BE2C (cell line): Measurements from ENCODE around the gene IGFBP7.

Experiments used
- DNase-seq: peaks from one replicate; pipeline ENCODE4 v3.0.0-alpha.2; 2020
- H3K27me3 ChIP-seq: fragments of 250-450 bp; sonication (Bioruptor Pico); 2 replicates; pipeline ENCODE4 v1.5.1; 2020; ENCODE audit warnings: mild to moderate bottlenecking
- H3K36me3 ChIP-seq: fragments of 250-450 bp; sonication (Bioruptor Pico); 2 replicates; pipeline ENCODE4 v1.5.1; 2020; ENCODE audit warnings: mild to moderate bottlenecking
- H3K4me1 ChIP-seq: fragments of 250-450 bp; sonication (Bioruptor Pico); 2 replicates; pipeline ENCODE4 v1.5.1; 2020
- H3K4me3 ChIP-seq: 2 replicates; pipeline ENCODE4 v1.5.1; 2011; ENCODE audit warnings: low read depth, low read length
- H3K9me3 ChIP-seq: fragments of 250-450 bp; sonication (Bioruptor Pico); 2 replicates; pipeline ENCODE4 v1.5.1; 2020
- TF ChIP-seq, protein P1 (sequence below): IDR thresholded peaks from 2 replicates; pipeline ENCODE4 v1.5.1; 2012; ENCODE audit warnings: mild to moderate bottlenecking, low read depth, low read length

Gene IGFBP7

GRCh38 chr4:56999751-57000150, 110.4 kb downstream of the IGFBP7 start:
- Histone ChIP-seq H3K4me1 (no peaks in the 10 kb centered on the region), H3K27me3 (no peaks in the 10 kb centered on the region), H3K4me3 (no peak overlapping the region), H3K9me3 (no peaks in the 10 kb centered on the region), H3K36me3 (peaks cover 69% of the 10 kb centered on the region)
- TF ChIP-seq, protein P1, sequence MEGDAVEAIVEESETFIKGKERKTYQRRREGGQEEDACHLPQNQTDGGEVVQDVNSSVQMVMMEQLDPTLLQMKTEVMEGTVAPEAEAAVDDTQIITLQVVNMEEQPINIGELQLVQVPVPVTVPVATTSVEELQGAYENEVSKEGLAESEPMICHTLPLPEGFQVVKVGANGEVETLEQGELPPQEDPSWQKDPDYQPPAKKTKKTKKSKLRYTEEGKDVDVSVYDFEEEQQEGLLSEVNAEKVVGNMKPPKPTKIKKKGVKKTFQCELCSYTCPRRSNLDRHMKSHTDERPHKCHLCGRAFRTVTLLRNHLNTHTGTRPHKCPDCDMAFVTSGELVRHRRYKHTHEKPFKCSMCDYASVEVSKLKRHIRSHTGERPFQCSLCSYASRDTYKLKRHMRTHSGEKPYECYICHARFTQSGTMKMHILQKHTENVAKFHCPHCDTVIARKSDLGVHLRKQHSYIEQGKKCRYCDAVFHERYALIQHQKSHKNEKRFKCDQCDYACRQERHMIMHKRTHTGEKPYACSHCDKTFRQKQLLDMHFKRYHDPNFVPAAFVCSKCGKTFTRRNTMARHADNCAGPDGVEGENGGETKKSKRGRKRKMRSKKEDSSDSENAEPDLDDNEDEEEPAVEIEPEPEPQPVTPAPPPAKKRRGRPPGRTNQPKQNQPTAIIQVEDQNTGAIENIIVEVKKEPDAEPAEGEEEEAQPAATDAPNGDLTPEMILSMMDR = no peak
- DNase-seq = no peak

DNA sequence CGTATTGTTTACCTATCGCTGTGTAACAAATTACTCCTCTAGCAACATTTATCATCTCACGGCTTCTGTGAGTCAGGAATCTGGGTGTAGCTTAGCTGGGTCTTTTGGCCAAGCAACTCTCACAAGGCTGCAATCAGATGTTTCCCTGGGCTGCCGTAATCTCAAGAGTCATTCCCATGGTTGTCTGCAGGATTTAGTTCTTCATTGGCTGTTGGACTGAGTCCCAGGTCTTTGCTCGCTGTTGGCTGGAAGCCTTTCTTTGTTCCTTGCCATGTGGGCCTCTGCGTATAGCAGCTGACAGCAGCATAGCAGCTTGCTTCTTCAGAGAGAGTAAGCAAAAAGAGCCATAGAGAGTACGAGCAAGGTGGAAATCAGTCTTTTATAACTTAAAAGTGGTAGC, 114.7 kb downstream of the IGFBP7 start:
- peaks cover 81% of the 10 kb centered on the region for H3K36me3 ChIP-seq
- no peaks in the 10 kb centered on the region for H3K27me3 ChIP-seq
- no peak for DNase-seq
- H3K4me1 ChIP-seq = no peaks in the 10 kb centered on the region; the same call in 1 of the 2 replicates
- TF ChIP-seq, protein P1 = no peak
- H3K9me3 ChIP-seq = no peaks in the 10 kb centered on the region
- no peak overlapping the region for H3K4me3 ChIP-seq

DNA sequence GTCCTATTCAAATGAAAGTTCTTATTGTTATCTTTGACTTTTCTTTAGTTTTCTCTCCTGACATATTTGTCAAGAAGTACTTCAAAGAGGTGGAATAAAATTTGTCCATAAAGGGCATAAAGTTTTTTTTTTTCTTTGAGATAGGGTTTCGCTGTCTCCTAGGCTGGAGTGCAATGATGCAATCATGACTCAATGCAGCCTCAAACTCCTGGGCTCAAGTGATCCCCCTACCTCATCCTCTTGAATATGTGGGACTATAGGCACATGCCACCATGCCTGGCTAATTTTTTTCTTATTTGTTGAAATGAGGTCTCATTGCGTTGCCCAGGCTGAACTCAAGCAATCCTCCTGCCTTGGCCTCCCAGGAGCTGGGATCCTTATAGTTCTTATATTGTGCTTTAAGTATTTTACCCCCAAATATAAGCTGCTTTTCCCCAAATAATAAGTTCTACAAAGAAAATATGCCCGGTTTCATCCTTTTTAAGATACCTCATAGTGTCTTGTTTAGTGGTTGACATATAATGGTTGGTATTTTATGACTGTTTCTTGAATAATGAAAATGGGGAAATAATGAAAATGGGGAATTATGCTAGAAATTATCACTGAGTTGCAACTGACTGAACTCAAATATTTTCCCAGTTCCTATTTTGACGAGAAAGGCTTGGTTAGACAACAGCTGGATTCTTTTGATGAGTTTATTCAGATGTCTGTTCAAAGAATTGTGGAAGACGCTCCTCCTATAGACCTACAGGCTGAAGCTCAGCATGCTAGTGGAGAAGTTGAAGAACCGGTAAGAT, 119.9 kb downstream of the IGFBP7 start:
- Histone ChIP-seq H3K36me3 (peaks cover 69% of the 10 kb centered on the region), H3K9me3 (no peaks in the 10 kb centered on the region), H3K27me3 (no peaks in the 10 kb centered on the region), H3K4me1 (no peaks in the 10 kb centered on the region; the same call in 1 of the 2 replicates), H3K4me3 (no peak overlapping the region)
- TF ChIP-seq, protein P1 = no peak
- no peak for DNase-seq

- Histone ChIP-seq H3K27me3 (no peaks in the 10 kb centered on the region), H3K4me3 (no peak overlapping the region), H3K4me1 (no peaks in the 10 kb centered on the region; the same call in 1 of the 2 replicates), H3K36me3 (peaks cover 47% of the 10 kb centered on the region), H3K9me3 (no peaks in the 10 kb centered on the region)
- DNase-seq = no peak
- TF ChIP-seq, protein P1 = no peak
Measured at GRCh38 chr4:56986952-56987351, 123.2 kb downstream of the IGFBP7 start.

DNA sequence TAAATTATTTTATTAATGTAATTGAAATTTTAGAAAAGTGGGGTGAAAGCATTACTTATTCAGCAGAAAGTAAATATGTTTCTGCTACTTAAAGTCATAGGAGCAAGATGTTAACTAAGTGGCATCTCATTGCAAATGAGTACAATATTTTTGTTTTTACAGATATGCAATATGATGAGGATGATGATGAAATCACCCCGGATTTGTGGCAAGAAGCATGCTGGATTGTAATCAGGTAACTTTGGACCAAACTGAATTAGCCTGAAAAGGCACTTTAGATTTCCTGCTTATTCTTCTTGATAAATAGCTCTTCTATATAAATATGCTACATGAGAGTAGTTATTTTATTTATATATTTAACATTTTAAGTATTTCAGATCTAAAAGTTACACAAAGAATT, 124.0 kb downstream of the IGFBP7 start:
- TF ChIP-seq, protein P1 = no peak
- H3K9me3 ChIP-seq = no peaks in the 10 kb centered on the region
- peaks cover 46% of the 10 kb centered on the region for H3K36me3 ChIP-seq
- no peak overlapping the region for H3K4me3 ChIP-seq
- H3K4me1 ChIP-seq = no peaks in the 10 kb centered on the region; the same call in 1 of the 2 replicates
- no peak for DNase-seq
- no peaks in the 10 kb centered on the region for H3K27me3 ChIP-seq

DNA sequence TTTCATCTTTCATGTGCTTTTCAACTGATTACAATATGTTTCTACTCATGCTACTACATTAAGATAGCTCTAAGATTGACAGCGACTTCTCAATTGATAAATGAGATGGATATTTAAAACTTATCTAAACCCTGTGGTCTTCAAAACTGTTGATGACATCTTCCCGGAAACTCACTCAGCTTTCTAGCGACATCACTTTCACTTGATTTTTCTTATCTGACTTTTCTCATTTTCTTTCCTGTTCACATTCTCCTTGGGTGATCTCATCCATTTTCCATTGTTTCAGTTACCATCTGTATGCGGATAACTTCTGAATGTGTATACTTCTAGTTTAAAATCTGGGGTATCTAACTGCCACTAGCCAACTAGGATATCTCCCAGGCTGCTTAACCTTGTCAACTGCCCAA, 128.4 kb downstream of the IGFBP7 start:
- DNase-seq = no peak
- H3K4me1 ChIP-seq = no peaks in the 10 kb centered on the region; the same call in 1 of the 2 replicates
- no peaks in the 10 kb centered on the region for H3K27me3 ChIP-seq
- no peak overlapping the region for H3K4me3 ChIP-seq
- TF ChIP-seq, protein P1 = no peak
- peaks cover 30% of the 10 kb centered on the region for H3K36me3 ChIP-seq
- no peaks in the 10 kb centered on the region for H3K9me3 ChIP-seq
